ENCODE measurements around the gene ILRUN.

DNA sequence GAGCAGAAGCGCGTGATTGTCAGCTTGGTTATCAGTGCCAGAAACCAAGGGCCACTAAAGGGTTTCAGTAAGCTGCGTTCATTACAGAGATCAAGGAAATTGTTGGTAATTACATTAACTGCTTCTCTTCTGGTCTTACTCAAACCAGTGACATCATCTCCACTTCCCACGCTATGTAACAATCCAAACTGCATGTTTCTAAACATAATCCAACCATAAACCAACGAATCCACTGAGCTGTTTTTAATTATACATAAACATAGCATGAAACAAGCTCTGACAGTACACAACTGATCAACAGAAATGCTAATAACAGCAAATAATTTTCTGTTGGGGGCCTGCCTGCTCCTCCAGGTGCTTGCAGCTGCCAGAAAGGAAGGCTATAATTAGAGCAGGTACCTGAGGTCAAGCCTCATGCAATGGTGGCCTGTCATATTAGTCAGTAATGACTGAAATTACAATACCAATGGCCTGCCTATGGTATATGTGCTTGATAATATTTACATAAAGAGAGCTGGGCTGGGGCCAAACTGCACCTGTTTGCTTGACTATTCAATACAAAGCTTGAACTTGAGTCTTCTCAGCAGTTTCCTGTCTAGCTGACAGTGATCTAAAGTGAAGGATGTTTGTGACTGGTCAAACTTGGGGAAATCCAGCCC lies 40.1 kb downstream of the ILRUN start:
- TF ChIP-seq, protein P1, sequence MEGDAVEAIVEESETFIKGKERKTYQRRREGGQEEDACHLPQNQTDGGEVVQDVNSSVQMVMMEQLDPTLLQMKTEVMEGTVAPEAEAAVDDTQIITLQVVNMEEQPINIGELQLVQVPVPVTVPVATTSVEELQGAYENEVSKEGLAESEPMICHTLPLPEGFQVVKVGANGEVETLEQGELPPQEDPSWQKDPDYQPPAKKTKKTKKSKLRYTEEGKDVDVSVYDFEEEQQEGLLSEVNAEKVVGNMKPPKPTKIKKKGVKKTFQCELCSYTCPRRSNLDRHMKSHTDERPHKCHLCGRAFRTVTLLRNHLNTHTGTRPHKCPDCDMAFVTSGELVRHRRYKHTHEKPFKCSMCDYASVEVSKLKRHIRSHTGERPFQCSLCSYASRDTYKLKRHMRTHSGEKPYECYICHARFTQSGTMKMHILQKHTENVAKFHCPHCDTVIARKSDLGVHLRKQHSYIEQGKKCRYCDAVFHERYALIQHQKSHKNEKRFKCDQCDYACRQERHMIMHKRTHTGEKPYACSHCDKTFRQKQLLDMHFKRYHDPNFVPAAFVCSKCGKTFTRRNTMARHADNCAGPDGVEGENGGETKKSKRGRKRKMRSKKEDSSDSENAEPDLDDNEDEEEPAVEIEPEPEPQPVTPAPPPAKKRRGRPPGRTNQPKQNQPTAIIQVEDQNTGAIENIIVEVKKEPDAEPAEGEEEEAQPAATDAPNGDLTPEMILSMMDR (IDR thresholded peaks at IDR 0.05): no peak
- no peak for TF ChIP-seq EZH2 (IDR thresholded peaks at IDR 0.05; ENCODE audit: borderline replicate concordance, insufficient read depth, low read depth, low read length, poor library complexity, severe bottlenecking)
